Testis (tissue), 3 donors: ENCODE measurements around the gene KLHL28. TPM values are rescaled to one million over a fixed set of nuclear protein-coding genes. Genes with fewer than 3 reads are reported as not detected.

Source experiments
- DNase-seq: peaks from one replicate; pipeline ENCODE4 v3.0.0-alpha.2; 2019
- H3K27ac ChIP-seq, 2 donors: fragments of 200-600 bp; sonication (generic); one replicate each; pipeline ENCODE4 v1.5.1; 2019
- H3K27me3 ChIP-seq: fragments of 200-600 bp; sonication (generic); one replicate; pipeline ENCODE4 v1.5.1; 2019
- H3K36me3 ChIP-seq: fragments of 200-600 bp; sonication (generic); one replicate; pipeline ENCODE4 v1.5.1; 2017; ENCODE audit warnings: low read depth; ENCODE audit errors: missing control alignments
- H3K4me1 ChIP-seq: fragments of 200-600 bp; sonication (generic); one replicate; pipeline ENCODE4 v1.5.1; 2019
- H3K4me3 ChIP-seq, 2 donors: fragments of 200-600 bp; sonication (generic); one replicate each; pipeline ENCODE4 v1.5.1; 2017 to 2019
- H3K9me3 ChIP-seq: fragments of 200-600 bp; sonication (generic); one replicate; pipeline ENCODE4 v1.5.1; 2017
- CTCF ChIP-seq, 3 experiments: fragments of 450-650 bp in 2 of 3; fragments of 200-600 bp in 1 of 3; sonication (generic) in 1 of 3; IDR thresholded peaks; one replicate each; pipeline ENCODE4 v1.5.1; 2016 to 2019; ENCODE audit warnings: antibody characterized with exemption in 3 of 3, mild to moderate bottlenecking in 2 of 3, moderate library complexity in 1 of 3
- POLR2A ChIP-seq: fragments of 450-650 bp; IDR thresholded peaks from one replicate; pipeline ENCODE4 v1.6.1; 2017; ENCODE audit warnings: antibody characterized with exemption, mild to moderate bottlenecking, moderate library complexity
- WGBS, 2 donors: methylation state at CpG; one replicate each; pipeline ENCODE4 v1.1.5; 2018; 5-methylcytosine and 5-hydroxymethylcytosine counted together
- intact Hi-C: fragments of 100-400 bp; cut with DNase I; formaldehyde crosslinking; loops from one replicate; pipeline ENCODE4 v1.15.1; 2023; ENCODE audit warnings: low total_unique reads
- polyA plus RNA-seq: library from polyadenylated mRNA; stranded (reverse); fragments of 350-450 nt; fragmentation: Illumina TruSeq; extraction: RNeasy Lipid Tissue Mini Kit (QIAGEN cat#74804); gene quantifications from one replicate; pipeline ENCODE4 v1.2.3, GENCODE V29; 2014; ENCODE audit warnings: low read depth, low replicate concordance; ENCODE audit not compliant: insufficient read depth
- total RNA-seq, 2 donors: library from RNA; depleted of rRNA; stranded (reverse); fragments of >200 nt; gene quantifications; one replicate each; pipeline ENCODE4 v1.2.3, GENCODE V29; 2016

Gene KLHL28
- total and polyA plus RNA-seq, 3 donors from 2014 or later: 9.7 to 15.4 (median 11.4) TPM

GRCh38 chr14:44955528-44955927 lies 6.2 kb downstream of the KLHL28 start:
- no peaks in the 10 kb centered on the region for H3K36me3 ChIP-seq
- no peaks in the 10 kb centered on the region for H3K27me3 ChIP-seq
- DNase-seq: no peak
- H3K4me1 ChIP-seq: peaks cover 7% of the 10 kb centered on the region
- TF ChIP-seq POLR2A (no peak), CTCF (IDR thresholded peaks at IDR 0.05) (no peak)
- H3K9me3 ChIP-seq: no peaks in the 10 kb centered on the region
- WGBS, 2 donors: 68 to 87% methylated on average over 3 of the region's 3 CpGs
- intact Hi-C loops: no loop called here
- no peak overlapping the region for H3K4me3 ChIP-seq
- H3K27ac ChIP-seq: no peak overlapping the region

- Histone ChIP-seq H3K9me3 (no peaks in the 10 kb centered on the region), H3K27ac (no peak overlapping the region), H3K27me3 (no peaks in the 10 kb centered on the region), H3K36me3 (no peaks in the 10 kb centered on the region), H3K4me1 (no peaks in the 10 kb centered on the region), H3K4me3 (no peak overlapping the region)
- WGBS, 2 donors: 90 to 95% methylated on average over 3 of the region's 3 CpGs
- intact Hi-C loops: no loop called here
- no peak for DNase-seq
- no peak for TF ChIP-seq CTCF (IDR thresholded peaks at IDR 0.05)
- no peak for TF ChIP-seq POLR2A
Observed at GRCh38 chr14:44954750-44955149, 7.0 kb downstream of the KLHL28 start.

DNA sequence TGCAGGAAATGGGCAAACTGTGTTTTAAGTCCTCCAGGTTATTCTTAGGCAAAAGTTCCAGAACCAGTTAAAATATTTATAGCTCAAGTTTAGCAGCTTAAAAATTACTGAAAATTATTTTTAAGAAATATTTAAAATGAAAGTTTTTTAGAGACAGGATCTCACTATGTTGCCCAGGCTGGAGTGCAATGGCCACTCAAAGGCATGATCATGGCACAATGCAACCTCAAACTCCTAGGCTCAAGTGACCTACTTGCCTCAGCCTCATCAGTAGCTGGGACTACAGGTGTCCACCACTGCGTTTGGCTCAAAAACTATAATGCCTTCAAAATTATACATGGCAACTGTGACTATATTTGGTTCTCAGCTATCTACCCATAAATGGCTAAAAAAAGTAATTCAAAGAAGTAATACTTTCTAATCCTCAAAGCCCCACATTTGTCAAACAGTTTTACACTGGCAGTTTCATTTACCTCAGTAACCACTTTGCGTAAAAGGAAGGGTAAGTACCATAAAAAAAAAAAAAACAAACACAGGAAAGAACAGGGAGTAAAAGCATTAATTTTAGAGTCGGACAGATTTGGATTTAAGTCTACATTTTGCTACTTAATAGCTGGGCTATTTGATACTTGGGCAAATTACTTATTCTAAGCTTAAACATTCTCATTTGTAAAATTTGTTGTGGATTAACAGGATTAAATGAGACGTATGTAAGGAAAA lies 9.2 kb downstream of the KLHL28 start:
- 79% methylated on average over 4 of the region's 4 CpGs for WGBS, 2 donors
- TF ChIP-seq CTCF (IDR thresholded peaks at IDR 0.05) (no peak), POLR2A (no peak)

GRCh38 chr14:44951051-44951450 lies 10.7 kb downstream of the KLHL28 start:
- Histone ChIP-seq H3K4me1 (no peaks in the 10 kb centered on the region), H3K4me3 (no peak overlapping the region), H3K36me3 (no peaks in the 10 kb centered on the region), H3K27me3 (no peaks in the 10 kb centered on the region), H3K9me3 (no peaks in the 10 kb centered on the region), H3K27ac (no peak overlapping the region)
- intact Hi-C loops: no loop called here
- 82 to 89% methylated on average over 2 of the region's 2 CpGs for WGBS, 2 donors
- TF ChIP-seq POLR2A: no peak
- no peak for TF ChIP-seq CTCF (IDR thresholded peaks at IDR 0.05)
- no peak for DNase-seq

More for the DNA sequence above, 9.2 kb downstream of the KLHL28 start:
- intact Hi-C loops: no loop called here
- Histone ChIP-seq H3K27me3 (no peaks in the 10 kb centered on the region), H3K4me1 (no peaks in the 10 kb centered on the region), H3K4me3 (no peak overlapping the region), H3K9me3 (no peaks in the 10 kb centered on the region), H3K27ac (no peak overlapping the region), H3K36me3 (no peaks in the 10 kb centered on the region)
- DNase-seq: no peak

GRCh38 chr14:44945264-44945663 lies 16.5 kb downstream of the KLHL28 start:
- H3K27ac ChIP-seq: no peak overlapping the region
- no peaks in the 10 kb centered on the region for H3K27me3 ChIP-seq
- no peak overlapping the region for H3K4me3 ChIP-seq
- intact Hi-C loops: no loop called here
- no peaks in the 10 kb centered on the region for H3K36me3 ChIP-seq
- TF ChIP-seq POLR2A (no peak), CTCF (IDR thresholded peaks at IDR 0.05) (no peak)
- H3K4me1 ChIP-seq: no peaks in the 10 kb centered on the region
- WGBS, 2 donors: 86 to 90% methylated on average over 4 of the region's 4 CpGs
- DNase-seq: no peak
- H3K9me3 ChIP-seq: no peaks in the 10 kb centered on the region
